HG03521 (cell line): ENCODE data around the gene MYLK.
"Not testable (repeated sequence)": the region's sequence is repeated elsewhere in the genome, so short reads cannot be mapped to it uniquely, and the experiment has no call there.

Source experiments
- ATAC-seq: cut with Tn5 transposase; IDR thresholded peaks from one replicate; pipeline ENCODE4 v1.9.1; 2021; ENCODE audit warnings: mild to moderate bottlenecking, moderate library complexity; ENCODE audit not compliant: unreplicated experiment

Gene MYLK

DNA sequence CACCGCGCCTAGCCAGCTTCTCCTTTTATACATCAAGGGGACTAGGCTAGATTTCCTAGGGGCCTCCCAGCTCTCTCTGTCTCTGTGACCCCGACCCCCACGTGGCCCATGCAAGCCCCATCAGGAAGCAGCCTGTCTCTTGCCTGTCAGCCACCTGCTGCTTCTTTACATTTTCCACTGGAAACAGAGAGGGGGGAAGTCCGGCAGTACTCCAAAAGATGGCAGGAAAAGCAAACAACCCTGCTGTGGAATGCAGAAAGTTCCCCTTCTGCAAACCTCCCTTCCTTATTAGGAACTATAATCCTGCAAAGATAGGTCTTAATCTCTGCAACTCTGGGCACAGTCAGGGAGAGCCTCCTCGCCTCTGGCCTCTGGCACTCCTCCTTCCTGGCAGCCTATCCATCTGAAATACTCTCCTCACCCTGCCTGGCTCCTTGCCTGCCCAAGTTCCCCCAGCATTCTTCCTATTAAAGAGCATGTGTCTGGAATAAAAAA, 251.9 kb downstream of the MYLK start:
- no peak for ATAC-seq

DNA sequence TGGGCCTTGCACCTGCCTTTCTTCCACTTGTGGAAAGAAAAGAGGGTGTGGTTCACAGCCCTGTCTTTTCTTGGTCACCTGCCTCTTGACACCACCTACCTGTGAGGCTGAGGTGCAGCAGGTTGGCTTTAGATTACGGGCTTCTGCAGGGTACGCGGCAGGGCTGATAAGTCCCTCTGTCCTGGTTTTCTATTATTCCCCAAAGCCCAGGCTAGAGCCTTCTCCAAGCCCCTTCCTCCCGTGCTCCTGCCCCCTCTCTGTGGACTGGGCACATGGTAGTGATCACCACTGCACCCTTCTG, 254.4 kb downstream of the MYLK start:
- ATAC-seq: no peak

DNA sequence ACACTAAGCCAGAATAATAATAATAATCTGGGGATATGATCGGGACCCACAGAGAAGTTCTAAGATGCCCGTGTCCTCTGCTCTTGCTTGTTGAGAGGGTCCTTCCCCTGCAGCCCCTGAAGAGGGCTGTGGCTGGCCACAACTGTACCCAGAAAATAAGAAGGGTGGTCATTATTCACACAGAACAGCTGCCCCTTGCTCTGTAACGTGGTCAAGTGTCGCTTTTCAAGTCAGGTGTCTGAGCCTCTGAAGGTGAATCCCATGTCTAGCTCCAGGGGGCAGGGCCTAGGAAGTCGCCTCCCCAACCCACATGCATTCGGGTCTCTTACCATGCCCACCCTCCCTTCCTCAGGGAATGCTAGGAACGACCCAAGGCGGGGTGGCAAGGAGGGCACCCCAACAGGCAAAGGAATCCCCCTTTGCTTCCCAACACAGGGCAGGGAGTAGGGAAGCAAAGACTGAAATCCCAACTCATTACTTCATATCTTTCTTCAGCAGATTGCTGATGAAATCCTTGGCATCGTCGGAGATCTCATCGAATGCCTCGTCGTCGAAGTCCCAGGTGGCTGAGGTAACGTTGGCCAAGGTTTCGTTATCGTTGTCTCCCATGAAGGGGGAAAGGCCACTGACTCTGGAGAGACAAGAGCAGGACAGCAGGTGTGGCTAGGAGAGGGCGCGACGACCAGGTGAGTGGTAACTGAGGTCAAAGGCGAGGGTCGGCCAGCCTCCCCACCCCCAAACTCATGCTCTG, 255.0 kb downstream of the MYLK start:
- no peak for ATAC-seq

DNA sequence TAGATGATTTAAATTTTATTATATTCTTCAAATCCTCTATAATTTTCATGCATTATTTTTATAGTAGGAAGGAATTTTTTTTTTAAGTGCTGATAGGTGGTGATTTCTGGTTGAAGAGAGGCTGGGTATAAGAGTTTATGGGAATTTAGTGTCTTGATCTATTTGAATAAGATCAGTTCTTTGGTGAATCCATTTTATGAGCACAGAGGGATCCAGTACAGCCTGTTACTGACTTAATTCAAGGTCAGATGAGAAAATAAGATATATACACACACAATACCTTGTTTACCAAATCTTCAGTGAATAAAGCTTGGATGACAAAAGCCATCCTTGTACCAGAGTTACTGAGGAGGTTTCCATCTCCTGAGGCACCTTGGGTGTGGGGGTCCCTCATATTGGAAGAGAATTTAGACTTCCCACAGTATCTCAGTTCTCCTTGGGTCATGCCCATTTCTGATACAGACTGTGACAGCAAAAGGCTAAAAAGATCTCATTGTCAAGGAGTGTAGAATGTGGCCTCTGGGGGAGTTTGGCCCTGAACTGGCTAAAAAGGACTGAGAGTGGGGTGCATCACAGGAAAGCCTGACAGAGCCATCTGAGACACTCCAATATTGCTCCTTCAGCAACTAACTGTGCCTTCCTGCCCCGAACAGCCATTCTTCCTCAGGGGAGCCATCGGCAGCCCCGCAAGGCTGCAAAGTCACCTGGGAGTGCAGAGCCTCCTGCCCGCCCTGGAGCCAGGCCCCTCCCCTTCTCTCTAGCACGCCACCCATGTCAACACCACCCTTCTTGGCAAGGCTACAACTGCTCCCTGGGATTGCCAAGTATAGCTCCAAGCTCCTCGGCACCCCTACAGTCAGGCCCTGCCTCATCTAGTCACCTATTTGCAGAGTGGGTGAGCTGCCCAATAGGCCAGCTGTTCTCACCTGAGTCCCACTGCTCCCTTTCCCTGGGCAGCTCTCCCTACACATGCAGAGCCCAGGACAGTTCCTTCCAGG, 256.2 kb downstream of the MYLK start:
- no peak for ATAC-seq

DNA sequence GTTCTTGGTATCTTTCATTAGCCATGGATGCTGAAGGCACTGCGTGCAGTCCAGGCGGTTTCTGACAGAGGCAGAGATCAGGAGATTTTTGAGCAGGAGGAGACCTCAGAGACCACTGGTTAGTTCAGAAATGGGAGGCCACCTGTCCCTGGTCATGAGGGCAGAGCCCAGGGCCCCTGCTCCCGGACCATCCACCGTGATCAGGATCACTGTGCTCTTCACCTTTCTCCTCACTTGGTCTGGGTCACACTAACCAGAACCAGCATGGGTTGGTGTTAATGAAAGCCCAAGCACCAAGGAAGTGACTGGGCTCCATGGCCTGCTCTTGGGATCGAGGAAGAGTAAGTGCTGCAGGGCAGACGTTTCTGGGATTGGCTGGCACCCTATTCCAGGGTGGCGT, 257.3 kb downstream of the MYLK start:
- no peak for ATAC-seq

DNA sequence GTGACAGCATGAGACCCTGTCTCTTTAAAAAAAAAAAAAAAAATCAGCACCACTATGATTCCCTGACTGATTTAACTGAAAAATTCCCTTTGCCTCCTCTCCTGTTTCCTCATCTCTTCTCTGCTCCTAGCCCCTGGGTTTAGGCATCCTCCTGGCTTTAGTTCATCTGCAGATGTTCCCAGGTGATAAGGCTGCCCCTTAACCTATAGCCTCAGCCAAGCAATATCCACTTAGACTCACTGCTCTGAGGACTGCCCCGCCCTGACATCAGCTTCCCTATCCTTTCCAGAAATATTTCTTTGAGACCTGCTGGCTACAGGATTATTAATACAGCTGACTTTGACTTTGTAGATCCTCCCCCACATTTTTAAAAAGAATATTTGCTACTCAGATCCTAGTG, 259.8 kb downstream of the MYLK start:
- ATAC-seq: no peak

DNA sequence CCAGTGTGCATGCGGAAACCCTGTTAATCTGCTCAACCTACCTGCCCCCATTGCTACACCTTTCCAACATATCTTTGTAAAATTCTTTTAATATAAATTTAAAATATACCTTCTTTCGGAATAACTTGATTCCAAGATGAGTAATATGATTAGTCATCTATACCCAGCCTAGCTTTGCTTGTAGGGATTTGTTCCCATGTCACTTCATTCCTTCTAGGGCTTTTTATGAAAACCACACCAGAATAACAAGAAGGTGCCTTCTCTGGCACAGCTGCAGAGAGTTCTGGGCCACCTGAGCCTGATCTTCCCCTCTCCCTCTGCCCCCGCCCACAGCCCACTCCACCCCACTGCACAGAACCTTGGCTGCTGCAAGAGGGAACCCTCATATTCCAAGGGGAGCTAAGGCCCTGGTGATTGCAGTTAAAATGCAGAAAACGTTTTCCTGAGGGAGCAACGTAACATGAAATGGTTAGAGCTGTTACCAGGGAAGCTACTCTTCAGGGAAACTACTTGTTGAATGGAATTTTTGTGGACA, 260.7 kb downstream of the MYLK start:
- ATAC-seq: no peak

DNA sequence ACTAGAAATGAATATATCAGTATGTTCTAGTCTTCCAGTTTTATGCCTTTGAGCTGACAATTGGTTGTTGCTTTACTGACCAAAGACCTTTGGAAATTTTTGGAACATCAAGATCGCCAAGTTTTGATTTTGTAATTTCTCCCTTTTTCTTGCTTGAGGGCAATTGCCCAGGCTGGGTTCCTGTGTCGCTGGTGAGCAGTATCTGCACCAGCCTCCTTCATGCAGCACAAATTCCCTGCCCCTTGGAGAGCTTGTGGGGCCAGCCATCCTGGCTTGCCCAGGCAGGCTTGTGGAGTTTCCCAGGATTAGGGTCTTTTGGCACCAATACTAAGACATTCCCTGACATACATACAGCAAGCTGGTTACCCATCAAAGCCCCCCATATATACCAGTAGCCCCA, 261.4 kb downstream of the MYLK start:
- no peak for ATAC-seq

DNA sequence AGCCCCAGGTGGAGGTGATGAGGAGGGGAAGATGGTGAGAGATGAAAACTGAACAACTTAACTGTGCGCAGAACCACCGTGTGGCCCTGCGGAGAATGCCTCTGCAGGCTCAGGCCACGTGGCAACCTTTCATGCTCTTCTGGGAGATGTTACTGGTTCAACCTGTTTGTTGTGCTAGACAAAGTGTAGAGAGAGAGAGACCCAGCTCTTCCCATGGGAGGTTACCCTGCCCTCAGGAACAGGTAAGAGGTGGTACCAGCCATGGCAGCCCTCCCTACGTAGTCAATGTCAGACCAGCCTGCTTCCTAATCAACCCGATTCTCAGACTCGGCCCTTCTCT, 262.3 kb downstream of the MYLK start:
- no peak for ATAC-seq

DNA sequence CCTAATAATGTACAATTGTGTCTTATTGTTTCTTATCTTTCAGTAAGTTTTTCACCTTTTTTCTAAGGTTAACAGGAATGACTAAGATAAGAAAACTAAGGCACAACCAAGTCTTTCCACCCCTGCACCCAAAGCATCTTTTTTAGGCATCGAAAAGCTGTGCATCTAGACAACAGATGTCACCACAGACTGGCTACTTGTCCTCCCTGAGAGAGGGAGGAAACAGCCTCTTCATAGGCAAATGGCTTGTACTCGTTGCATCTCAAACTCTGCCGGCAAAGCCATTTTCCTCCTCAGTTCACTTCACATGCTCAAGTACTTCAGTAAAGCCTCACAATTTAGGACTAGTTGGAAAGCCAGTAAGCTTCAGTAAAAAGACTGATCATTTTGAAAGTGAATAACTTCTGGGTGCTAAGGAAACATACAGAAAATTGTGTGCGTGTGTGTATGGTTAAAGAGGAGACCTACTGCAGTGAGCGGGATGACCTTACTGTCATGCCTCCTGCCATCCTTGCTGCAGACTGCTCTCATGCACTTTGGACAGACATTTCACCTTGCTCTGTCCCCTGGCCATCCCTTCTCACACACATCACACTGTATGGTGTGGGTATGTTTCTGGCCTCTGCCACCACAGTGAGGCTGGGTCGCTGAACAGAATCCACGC, 262.8 kb downstream of the MYLK start:
- ATAC-seq: no peak

DNA sequence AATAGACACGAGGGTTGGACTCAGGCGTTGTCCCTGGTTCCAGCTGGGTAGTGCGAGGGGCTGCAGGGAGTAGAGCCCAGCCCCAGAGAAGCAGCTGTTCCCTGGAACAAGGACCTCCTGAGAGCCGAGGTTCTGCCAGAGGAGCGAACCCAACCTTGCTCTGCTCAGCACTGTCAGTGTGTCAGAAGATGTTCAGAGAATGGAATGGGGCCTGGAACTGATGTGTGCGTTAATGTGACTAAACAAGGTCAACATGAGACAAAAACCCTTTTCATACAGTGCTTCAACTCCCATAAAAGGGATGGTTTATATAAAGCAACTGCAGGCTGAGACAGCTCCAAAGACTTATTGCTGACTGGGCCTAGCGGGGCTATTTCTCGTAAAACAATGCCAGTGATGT, 263.8 kb downstream of the MYLK start:
- no peak for ATAC-seq

DNA sequence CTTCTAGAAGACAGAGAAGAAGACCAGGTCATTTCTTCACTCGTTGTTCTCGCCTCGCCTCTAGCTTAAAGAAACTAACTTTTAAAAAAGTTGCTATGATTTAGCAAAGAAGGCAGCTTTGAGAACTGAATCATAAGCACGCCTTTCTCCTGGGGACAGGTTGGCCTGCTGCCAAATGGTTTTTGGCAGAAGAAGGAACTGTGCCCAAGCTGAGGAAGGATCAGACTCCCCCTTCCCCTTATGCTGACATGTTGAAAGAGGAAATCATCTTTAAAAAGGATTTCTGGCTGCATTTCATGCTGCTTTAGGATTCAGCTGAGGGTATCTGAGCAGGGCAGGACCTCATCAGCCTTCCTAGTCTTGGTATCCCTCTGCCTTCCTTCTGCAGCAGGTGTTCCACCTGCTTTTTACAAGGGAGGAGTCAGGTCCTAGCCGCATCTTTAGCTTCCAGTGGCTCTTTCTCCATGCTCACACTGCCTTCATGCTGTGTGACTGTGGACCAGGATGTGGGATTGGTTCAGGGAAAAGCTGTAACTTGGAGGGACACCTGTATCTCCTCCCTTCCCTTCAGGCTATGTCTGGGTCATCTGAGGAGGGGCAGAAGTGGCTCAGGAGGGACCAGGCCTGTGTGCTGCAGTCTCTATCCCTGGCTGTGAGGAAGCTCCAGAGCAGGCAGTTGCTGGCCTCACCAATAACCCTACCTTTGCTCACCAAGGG, 265.2 kb downstream of the MYLK start:
- ATAC-seq: no peak

DNA sequence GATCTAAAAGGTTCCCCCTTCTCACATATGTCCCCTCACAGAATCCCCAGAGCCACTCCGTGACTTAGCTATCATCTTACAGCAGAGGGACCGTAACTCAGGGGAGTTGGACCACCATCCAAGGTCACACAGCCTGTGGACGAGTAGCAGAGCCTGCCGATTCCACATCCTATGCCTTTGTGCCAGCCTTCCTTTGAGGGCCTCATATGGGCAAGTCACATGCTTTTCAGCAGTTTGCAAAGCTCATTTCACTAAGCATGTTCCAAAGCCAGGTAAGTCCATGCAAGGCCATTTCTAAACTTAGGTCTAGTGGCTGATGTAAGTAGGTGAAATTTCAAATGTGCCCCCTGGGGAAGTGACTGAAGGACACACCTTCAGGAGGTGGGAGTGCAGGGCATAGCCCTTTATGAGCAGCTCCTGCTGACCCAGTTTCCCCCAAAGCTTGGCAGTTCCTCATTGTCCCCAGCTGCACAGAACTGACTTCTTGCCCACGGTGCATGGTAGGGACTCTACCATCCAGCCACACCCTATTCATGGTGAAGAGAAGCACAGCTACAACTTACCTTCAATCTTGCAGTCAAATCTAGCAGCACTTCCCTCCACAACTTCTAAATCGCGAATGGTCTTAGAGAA, 265.9 kb downstream of the MYLK start:
- ATAC-seq: no peak

DNA sequence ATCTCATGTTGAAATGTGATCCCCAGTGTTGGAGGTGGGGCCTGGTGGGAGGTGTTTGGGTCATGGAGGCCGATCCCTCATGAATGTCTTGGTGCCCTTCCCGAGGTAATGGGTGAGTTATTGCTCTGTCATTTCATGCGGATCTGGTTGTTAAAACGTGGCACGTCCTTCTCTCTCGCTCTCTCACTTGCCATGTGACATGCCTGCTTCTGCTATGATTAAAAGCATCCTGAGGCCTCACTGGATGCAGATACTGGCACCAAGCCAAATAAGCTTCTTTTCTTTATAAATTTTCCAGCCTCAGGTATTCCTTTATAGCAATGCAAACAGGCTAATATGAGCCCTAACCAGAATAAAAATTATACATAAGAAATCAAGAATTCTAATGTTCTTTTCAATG, 267.5 kb downstream of the MYLK start:
- ATAC-seq: no peak

DNA sequence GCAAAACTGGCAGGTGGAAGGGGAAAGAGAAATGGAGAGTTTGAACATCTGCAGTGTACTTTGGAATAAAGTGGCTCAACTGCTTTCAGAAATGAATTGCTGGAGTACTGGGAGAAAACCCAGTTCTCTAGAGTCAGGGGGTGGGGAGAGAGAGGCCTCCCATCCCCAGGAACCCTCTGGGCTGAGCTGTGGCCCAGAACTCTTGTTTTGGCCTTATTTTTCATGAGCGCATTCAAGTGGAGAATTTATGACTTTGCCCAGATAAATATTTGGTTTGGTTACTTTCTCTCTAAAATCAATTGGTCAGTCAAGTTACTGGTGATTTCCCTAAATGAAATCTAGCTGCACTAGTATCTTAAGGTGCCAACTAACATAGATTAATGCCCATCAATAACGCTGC, 270.6 kb downstream of the MYLK start:
- no peak for ATAC-seq

DNA sequence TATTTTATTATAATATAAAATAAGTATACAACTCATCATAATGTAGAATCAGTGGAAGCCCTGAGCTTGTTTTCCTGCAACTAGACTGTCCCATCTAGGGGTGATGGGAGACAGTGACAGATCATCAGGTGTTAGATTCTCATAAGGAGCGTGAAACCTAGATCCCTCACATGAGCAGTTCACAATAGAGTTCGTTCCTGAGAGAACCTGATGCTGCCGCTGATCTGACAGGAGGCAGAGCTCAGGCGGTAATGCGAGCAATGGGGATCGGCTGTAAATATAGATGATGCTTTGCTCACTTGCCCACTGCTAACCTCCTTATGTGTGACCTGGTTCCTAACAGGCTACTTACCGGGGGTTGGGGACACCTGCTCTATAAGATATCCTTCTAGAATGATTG, 272.5 kb downstream of the MYLK start:
- ATAC-seq: not testable (repeated sequence)

DNA sequence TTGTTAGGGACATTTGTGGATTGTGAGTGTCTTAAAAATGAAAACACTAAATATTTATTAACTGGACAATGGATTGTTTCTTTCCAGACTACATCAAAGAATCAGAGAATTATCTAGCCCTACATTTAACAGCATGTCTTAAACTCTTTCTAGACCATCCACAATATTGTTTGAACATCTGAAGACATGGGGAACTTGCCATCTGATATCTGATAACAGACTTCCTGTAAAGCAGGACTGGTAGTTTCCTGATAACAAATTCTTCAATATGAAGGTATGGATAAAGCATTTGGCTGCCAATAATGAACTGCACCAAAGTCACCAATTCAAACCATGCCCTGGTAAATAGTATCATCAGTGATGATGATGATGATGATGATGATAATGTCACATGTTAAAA, 273.1 kb downstream of the MYLK start:
- no peak for ATAC-seq

DNA sequence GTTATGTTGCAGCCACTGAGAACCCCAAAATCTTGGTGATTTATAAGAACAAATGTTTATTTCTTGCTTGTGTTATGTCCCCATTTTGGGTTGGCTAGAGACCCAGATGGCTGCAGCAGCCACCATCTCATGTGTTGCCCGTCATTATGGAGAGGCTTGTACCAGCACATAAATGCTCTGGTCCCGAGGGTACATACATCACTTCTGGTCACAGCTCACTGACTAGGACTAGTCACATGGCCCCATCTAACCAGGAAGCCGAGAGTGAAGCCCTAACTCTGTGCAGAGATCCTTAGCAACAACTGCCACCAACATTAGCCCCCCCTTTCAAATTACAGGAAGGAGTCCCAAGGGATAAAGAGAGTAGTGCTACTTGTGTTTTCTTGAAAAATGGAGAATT, 273.8 kb downstream of the MYLK start:
- ATAC-seq: no peak

DNA sequence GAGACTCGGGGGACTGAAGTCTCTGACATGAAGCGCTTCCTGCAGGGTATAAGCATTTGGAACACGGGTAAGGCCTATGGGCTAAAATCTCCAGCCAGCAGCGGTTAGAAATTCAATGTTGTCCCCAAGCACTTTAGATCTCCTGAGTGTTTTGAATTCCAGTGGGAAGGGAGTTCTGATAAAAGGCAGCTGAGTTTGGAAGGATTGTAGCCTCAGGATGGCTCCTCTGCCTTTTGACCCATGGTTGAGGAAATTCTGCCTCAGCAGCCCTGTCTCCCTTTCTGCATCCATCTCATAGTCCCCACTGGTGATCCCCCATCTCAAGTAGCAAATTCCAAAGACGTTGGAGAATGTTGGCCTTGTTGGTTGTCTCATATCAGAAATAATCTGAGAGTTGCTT, 275.1 kb downstream of the MYLK start:
- ATAC-seq: no peak

DNA sequence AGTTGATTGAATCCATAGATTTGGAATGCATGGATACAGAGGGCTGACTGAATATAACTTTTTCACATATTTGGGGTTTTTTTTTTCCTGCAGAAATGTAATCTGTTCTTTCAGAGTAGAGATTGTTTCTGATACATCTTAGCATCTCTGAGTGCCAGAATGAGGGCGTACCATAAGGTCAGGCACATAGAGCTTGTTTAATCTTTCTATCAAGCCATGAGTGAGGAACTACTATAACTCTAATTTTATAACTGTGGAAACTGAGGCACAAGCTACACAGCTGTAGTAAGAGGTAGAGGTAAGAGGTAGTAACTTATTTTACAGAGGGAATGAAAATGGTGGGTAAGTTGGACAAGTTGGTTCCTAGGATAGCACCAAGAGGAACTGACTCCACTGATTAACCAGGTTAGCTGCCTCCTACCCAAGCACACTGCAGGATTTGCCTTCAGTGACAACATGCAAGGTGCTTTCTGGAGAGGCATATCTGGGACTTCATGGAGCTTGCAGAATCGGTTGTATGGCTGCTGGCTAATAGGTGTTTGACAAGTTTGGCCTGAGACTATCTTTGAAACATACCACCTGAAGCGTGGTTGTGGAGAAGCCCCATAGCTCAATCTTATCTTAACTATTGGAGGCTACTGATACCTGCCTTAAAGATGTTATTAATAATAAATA, 275.7 kb downstream of the MYLK start:
- ATAC-seq: no peak
